GM12874 (cell line): ENCODE measurements around the gene OR3A3.
A peak's percentile ranks its signal among the peaks of the same experiment; 100 is the strongest.

Source experiments
- CTCF ChIP-seq: IDR thresholded peaks from 2 replicates; pipeline ENCODE4 v1.5.1; 2011; ENCODE audit warnings: low read depth, mild to moderate bottlenecking, control low read depth, low read length, moderate library complexity; ENCODE audit not compliant: insufficient read depth

Gene OR3A3

GRCh38 chr17:3401786-3402185 lies 9.4 kb upstream of the OR3A3 start:
- no peak for TF ChIP-seq CTCF

GRCh38 chr17:3415610-3416009 lies 4.4 kb downstream of the OR3A3 start:
- no peak for TF ChIP-seq CTCF

- no peak for TF ChIP-seq CTCF
These were observed 7.1 kb downstream of the OR3A3 start for GRCh38 chr17:3418222-3418621.

GRCh38 chr17:3433741-3434140 lies 22.6 kb downstream of the OR3A3 start, which contains the start of gene OR1E2:
OR1E2 (minus strand) TSS chr17:3433841; CDS start chr17:3433841, 0 bp downstream.
- TF ChIP-seq CTCF: no peak

- TF ChIP-seq CTCF: no peak
These were observed 27.2 kb downstream of the OR3A3 start for GRCh38 chr17:3438368-3438767.

- no peak for TF ChIP-seq CTCF
These were observed 29.3 kb downstream of the OR3A3 start for GRCh38 chr17:3440451-3440850.

- peak; percentile 26; the same call in 1 of the 2 replicates for TF ChIP-seq CTCF
These were observed 36.5 kb downstream of the OR3A3 start for GRCh38 chr17:3447625-3448024.
